ENCODE measurements around the gene ANTXR1.
A peak's percentile ranks its signal among the peaks of the same experiment; 100 is the strongest.

ANTXR1 gene

GRCh38 chr2:69188182-69188900, 175.4 kb downstream of the ANTXR1 start:
- DNase-seq = no peak

- no peak for DNase-seq
Observed at GRCh38 chr2:69190743-69191404, 177.9 kb downstream of the ANTXR1 start.

- DNase-seq = no peak
Observed at GRCh38 chr2:69191634-69192033, 178.7 kb downstream of the ANTXR1 start.

GRCh38 chr2:69192176-69192945, 179.4 kb downstream of the ANTXR1 start:
- DNase-seq = no peak

GRCh38 chr2:69195706-69196105, 182.7 kb downstream of the ANTXR1 start:
- DNase-seq = no peak

GRCh38 chr2:69196327-69197117, 183.5 kb downstream of the ANTXR1 start:
- no peak for DNase-seq

GRCh38 chr2:69200107-69200520, 187.1 kb downstream of the ANTXR1 start:
- DNase-seq = no peak

GRCh38 chr2:69201259-69201658, 188.3 kb downstream of the ANTXR1 start:
- no peak for DNase-seq

- DNase-seq = no peak
Observed at GRCh38 chr2:69202327-69202726, 189.3 kb downstream of the ANTXR1 start.

GRCh38 chr2:69203166-69203985, 190.4 kb downstream of the ANTXR1 start:
- no peak for DNase-seq

GRCh38 chr2:69204654-69205053, 191.7 kb downstream of the ANTXR1 start:
- no peak for DNase-seq

- DNase-seq = no peak
Observed at GRCh38 chr2:69205076-69205475, 192.1 kb downstream of the ANTXR1 start.

- no peak for DNase-seq
Observed at GRCh38 chr2:69205491-69205890, 192.5 kb downstream of the ANTXR1 start.

GRCh38 chr2:69208023-69208595, 195.1 kb downstream of the ANTXR1 start:
- no peak for DNase-seq

GRCh38 chr2:69209482-69209881, 196.5 kb downstream of the ANTXR1 start:
- DNase-seq = no peak

GRCh38 chr2:69210385-69210784, 197.4 kb downstream of the ANTXR1 start:
- no peak for DNase-seq

- no peak for DNase-seq
Observed at GRCh38 chr2:69211048-69211447, 198.1 kb downstream of the ANTXR1 start.

- no peak for DNase-seq
Observed at GRCh38 chr2:69211686-69212085, 198.7 kb downstream of the ANTXR1 start.

GRCh38 chr2:69212238-69213028, 199.5 kb downstream of the ANTXR1 start:
- no peak for DNase-seq

- DNase-seq = peak; percentile 27
Observed at GRCh38 chr2:69213201-69213600, 200.2 kb downstream of the ANTXR1 start.

- no peak for DNase-seq
Observed at GRCh38 chr2:69213782-69214181, 200.8 kb downstream of the ANTXR1 start.
